ENCODE measurements around the gene TGFB3. TPM values are rescaled to one million over a fixed set of nuclear protein-coding genes. Genes with fewer than 3 reads are reported as not detected.

Gene TGFB3
- total RNA-seq, 3 donors from 2014 or later = 4.8 to 35.7 (median 24.0) TPM

- intact Hi-C loops (cut with DNase I; ENCODE audit: low total_unique reads) = no loop called here
- no peaks in the 10 kb centered on the region for H3K27me3 ChIP-seq
- H3K4me1 ChIP-seq = peaks cover 0 to 9% of the 10 kb centered on the region in 2 donors
- DNase-seq (ENCODE audit: low spot score in 2 of 2) = no peak
- H3K9me3 ChIP-seq = no peaks in the 10 kb centered on the region
- no peak overlapping the region for H3K4me3 ChIP-seq
- H3K36me3 ChIP-seq = no peaks in the 10 kb centered on the region
- H3K27ac ChIP-seq = no peak overlapping the region
- no peak for TF ChIP-seq POLR2A (IDR thresholded peaks at IDR 0.05)
- TF ChIP-seq, protein P1, sequence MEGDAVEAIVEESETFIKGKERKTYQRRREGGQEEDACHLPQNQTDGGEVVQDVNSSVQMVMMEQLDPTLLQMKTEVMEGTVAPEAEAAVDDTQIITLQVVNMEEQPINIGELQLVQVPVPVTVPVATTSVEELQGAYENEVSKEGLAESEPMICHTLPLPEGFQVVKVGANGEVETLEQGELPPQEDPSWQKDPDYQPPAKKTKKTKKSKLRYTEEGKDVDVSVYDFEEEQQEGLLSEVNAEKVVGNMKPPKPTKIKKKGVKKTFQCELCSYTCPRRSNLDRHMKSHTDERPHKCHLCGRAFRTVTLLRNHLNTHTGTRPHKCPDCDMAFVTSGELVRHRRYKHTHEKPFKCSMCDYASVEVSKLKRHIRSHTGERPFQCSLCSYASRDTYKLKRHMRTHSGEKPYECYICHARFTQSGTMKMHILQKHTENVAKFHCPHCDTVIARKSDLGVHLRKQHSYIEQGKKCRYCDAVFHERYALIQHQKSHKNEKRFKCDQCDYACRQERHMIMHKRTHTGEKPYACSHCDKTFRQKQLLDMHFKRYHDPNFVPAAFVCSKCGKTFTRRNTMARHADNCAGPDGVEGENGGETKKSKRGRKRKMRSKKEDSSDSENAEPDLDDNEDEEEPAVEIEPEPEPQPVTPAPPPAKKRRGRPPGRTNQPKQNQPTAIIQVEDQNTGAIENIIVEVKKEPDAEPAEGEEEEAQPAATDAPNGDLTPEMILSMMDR (IDR thresholded peaks at IDR 0.05) = no peak
- TF ChIP-seq POLR2AphosphoS5 (IDR thresholded peaks at IDR 0.05) = no peak
Measured at GRCh38 chr14:75915045-75915444, 66.8 kb downstream of the TGFB3 start.

GRCh38 chr14:75913183-75913582 lies 68.6 kb downstream of the TGFB3 start:
- Histone ChIP-seq H3K4me1 (peaks cover 0 to 11% of the 10 kb centered on the region in 2 donors), H3K27me3 (no peaks in the 10 kb centered on the region), H3K9me3 (no peaks in the 10 kb centered on the region), H3K4me3 (no peak overlapping the region), H3K36me3 (no peaks in the 10 kb centered on the region), H3K27ac (no peak overlapping the region)
- intact Hi-C loops (cut with DNase I; ENCODE audit: low total_unique reads) = no loop called here
- no peak for DNase-seq (ENCODE audit: low spot score in 2 of 2)
- TF ChIP-seq, protein P1 (IDR thresholded peaks at IDR 0.05) = no peak
- no peak for TF ChIP-seq POLR2A (IDR thresholded peaks at IDR 0.05)
- no peak for TF ChIP-seq POLR2AphosphoS5 (IDR thresholded peaks at IDR 0.05)

DNA sequence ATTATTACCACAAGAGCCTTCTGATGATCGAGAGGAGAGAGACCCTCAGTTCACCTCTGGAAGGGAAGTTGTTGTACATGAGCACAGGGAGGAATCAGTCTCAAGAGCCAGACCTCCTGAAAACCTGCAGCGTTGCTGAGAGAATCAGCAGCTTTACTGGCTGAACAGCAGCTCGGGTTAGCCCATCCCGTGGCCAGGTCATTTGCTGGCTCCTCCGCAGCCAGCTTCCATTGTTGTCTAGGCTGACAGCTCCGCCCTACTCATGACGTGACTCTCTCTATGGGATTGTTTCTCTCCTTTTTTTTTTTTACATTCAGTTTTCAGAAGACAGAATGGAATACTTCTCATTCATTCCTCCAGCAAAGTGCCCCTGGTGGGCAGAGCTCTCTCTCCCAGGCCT lies 69.9 kb downstream of the TGFB3 start:
- TF ChIP-seq POLR2A (IDR thresholded peaks at IDR 0.05) (no peak), POLR2AphosphoS5 (IDR thresholded peaks at IDR 0.05) (no peak)
- TF ChIP-seq, protein P1 (IDR thresholded peaks at IDR 0.05) = no peak
- no peak for DNase-seq (ENCODE audit: low spot score in 2 of 2)
- Histone ChIP-seq H3K36me3 (no peaks in the 10 kb centered on the region), H3K27ac (no peak overlapping the region), H3K27me3 (no peaks in the 10 kb centered on the region), H3K9me3 (no peaks in the 10 kb centered on the region), H3K4me3 (no peak overlapping the region), H3K4me1 (peaks cover 0 to 11% of the 10 kb centered on the region in 2 donors)
- intact Hi-C loops (cut with DNase I; ENCODE audit: low total_unique reads) = no loop called here

GRCh38 chr14:75910048-75910447 lies 71.7 kb downstream of the TGFB3 start:
- no peak overlapping the region for H3K4me3 ChIP-seq
- peak overlapping the region; percentile 22 to 45 for H3K27ac ChIP-seq
- no peaks in the 10 kb centered on the region for H3K27me3 ChIP-seq
- TF ChIP-seq POLR2A (IDR thresholded peaks at IDR 0.05) (no peak), POLR2AphosphoS5 (IDR thresholded peaks at IDR 0.05) (no peak)
- TF ChIP-seq, protein P1 (IDR thresholded peaks at IDR 0.05) = no peak
- intact Hi-C loops (cut with DNase I; ENCODE audit: low total_unique reads) = no loop called here
- no peak for DNase-seq (ENCODE audit: low spot score in 2 of 2)
- no peaks in the 10 kb centered on the region for H3K9me3 ChIP-seq
- no peaks in the 10 kb centered on the region for H3K36me3 ChIP-seq
- peaks cover 0 to 11% of the 10 kb centered on the region in 2 donors for H3K4me1 ChIP-seq

DNA sequence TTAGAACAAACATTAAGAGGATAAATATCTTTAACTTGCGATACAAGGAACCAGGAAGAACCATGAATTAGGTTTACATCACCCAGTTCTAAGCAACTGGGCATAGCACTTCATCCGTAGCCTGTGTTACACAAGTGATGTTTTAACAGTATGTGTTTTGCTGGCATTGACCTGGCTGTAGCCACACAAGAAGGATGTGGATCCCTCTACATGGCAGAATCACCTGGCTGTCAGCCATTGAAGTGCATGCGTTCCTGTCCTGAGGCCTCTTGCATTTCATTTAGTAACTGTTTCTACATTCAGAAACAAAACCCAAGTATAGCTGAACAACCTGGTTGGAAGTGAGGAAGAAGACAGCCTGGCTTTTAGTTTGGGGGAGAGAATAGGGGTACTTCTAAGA lies 72.2 kb downstream of the TGFB3 start:
- no peaks in the 10 kb centered on the region for H3K27me3 ChIP-seq
- H3K27ac ChIP-seq = peak overlapping the region; percentile 22 to 45
- H3K9me3 ChIP-seq = no peaks in the 10 kb centered on the region
- H3K36me3 ChIP-seq = no peaks in the 10 kb centered on the region
- H3K4me1 ChIP-seq = peaks cover 0 to 11% of the 10 kb centered on the region in 2 donors
- TF ChIP-seq POLR2A (IDR thresholded peaks at IDR 0.05) = no peak
- H3K4me3 ChIP-seq = no peak overlapping the region
- intact Hi-C loops (cut with DNase I; ENCODE audit: low total_unique reads) = loop anchor here (5.0 kb wide), 1 partner anchor 68 kb away; no protein-coding TSS in a partner anchor
- DNase-seq (ENCODE audit: low spot score in 2 of 2) = peak in 1 of 2 donors; percentile 57

Other genes with a start within 250 kb of the TGFB3 start
- gene IFT43, start 3.8 kb upstream of the TGFB3 start, total RNA-seq = 10 to 100 TPM; 21.4 to 47.2 (median 41.9) TPM
- gene GPATCH2L, start 169.9 kb upstream of the TGFB3 start, total RNA-seq = 10 to 100 TPM; 45.6 to 74.6 (median 61.6) TPM